GM12878 (cell line): Measurements from ENCODE around the gene FUCA2. TPM values are rescaled to one million over a fixed set of nuclear protein-coding genes. Genes with fewer than 3 reads are reported as not detected.

Experiments
- BACH1 ChIP-seq: fragments of 450-650 bp; IDR thresholded peaks from 2 replicates; pipeline ENCODE4 v1.6.1; 2017; ENCODE audit warnings: mild to moderate bottlenecking, borderline replicate concordance
- BRCA1 ChIP-seq: IDR thresholded peaks from 2 replicates; pipeline ENCODE4 v1.6.1; 2011; ENCODE audit warnings: low read depth, low read length, improper control_type of control experiment
- DPF2 ChIP-seq: fragments of 450-650 bp; IDR thresholded peaks from 2 replicates; pipeline ENCODE4 v1.6.1; 2017; ENCODE audit warnings: mild to moderate bottlenecking
- ESRRA ChIP-seq: IDR thresholded peaks from 2 replicates; pipeline ENCODE4 v1.6.1; 2012; ENCODE audit warnings: mild to moderate bottlenecking, low read length, improper control_type of control experiment
- FOXM1 ChIP-seq: IDR thresholded peaks from 2 replicates; pipeline ENCODE4 v1.6.1; 2012; ENCODE audit warnings: low read depth, mild to moderate bottlenecking, inconsistent platforms, low read length, moderate library complexity
- GATAD2B ChIP-seq: fragments of 450-650 bp; conservative IDR thresholded peaks from 2 replicates; pipeline ENCODE4 v1.6.1; 2017; ENCODE audit warnings: low read depth, mild to moderate bottlenecking, moderate library complexity
- HDAC2 ChIP-seq: fragments of 200-600 bp; sonication (generic); IDR thresholded peaks from 2 replicates; pipeline ENCODE4 v1.6.1; 2017
- JUNB ChIP-seq: IDR thresholded peaks from 2 replicates; pipeline ENCODE4 v1.6.1; 2016; ENCODE audit warnings: antibody characterized with exemption, mild to moderate bottlenecking
- JUND ChIP-seq: IDR thresholded peaks from 2 replicates; pipeline ENCODE4 v1.6.1; 2012; ENCODE audit warnings: low read depth, mild to moderate bottlenecking, low read length, improper control_type of control experiment, moderate library complexity
- KLF5 ChIP-seq: fragments of 450-650 bp; IDR thresholded peaks from 2 replicates; pipeline ENCODE4 v1.6.1; 2014; ENCODE audit warnings: mild to moderate bottlenecking; ENCODE audit not compliant: partially characterized antibody
- MEF2B ChIP-seq: fragments of 450-650 bp; IDR thresholded peaks from 2 replicates; pipeline ENCODE4 v1.6.1; 2018; ENCODE audit warnings: mild to moderate bottlenecking, moderate library complexity; ENCODE audit not compliant: partially characterized antibody, poor library complexity, severe bottlenecking
- MTA2 ChIP-seq: fragments of 450-650 bp; IDR thresholded peaks from 2 replicates; pipeline ENCODE4 v1.6.1; 2016; ENCODE audit warnings: low read depth, mild to moderate bottlenecking, moderate library complexity
- NFYB ChIP-seq: IDR thresholded peaks from 2 replicates; pipeline ENCODE4 v1.6.1; 2011; ENCODE audit warnings: low read depth, mild to moderate bottlenecking, low read length, improper control_type of control experiment, moderate library complexity; ENCODE audit not compliant: insufficient read depth
- NR2C2 ChIP-seq: IDR thresholded peaks from 2 replicates; pipeline ENCODE4 v1.6.1; 2011; ENCODE audit warnings: borderline replicate concordance, low read depth; ENCODE audit not compliant: control insufficient read depth, insufficient read length
- PAX8 ChIP-seq: fragments of 450-650 bp; IDR thresholded peaks from 2 replicates; pipeline ENCODE4 v1.6.1; 2017; ENCODE audit warnings: mild to moderate bottlenecking, moderate library complexity
- SIN3A ChIP-seq: IDR thresholded peaks from 2 replicates; pipeline ENCODE4 v1.6.1; 2012; ENCODE audit warnings: low read depth, low read length, improper control_type of control experiment
- ZBTB33 ChIP-seq: fragments of 450-650 bp; IDR thresholded peaks from 2 replicates; pipeline ENCODE4 v1.6.1; 2017; ENCODE audit warnings: mild to moderate bottlenecking
- ZNF622 ChIP-seq: fragments of 450-650 bp; IDR thresholded peaks from 2 replicates; pipeline ENCODE4 v1.6.1; 2017; ENCODE audit warnings: mild to moderate bottlenecking, inconsistent platforms
- polyA plus RNA-seq, 11 experiments: library from polyadenylated mRNA; depleted of rRNA in 4 of 11; unstranded in 6 of 11; stranded (reverse) in 5 of 11; fragments of >200 nt; fragmentation: Nextera tagmentation in 4 of 11; fragmentation: Illumina TruSeq in 1 of 11; extraction: Ambion mirVana in 4 of 11; extraction: Trizol in 1 of 11; gene quantifications; 1 replicate in 1 of 11; 2 replicates in 10 of 11; pipeline versions ENCODE4 v1.2.1 to v1.2.3, GENCODE V29; 2011 to 2016; ENCODE audit warnings: inconsistent platforms in 2 of 11, missing spikeins in 2 of 11, low read depth in 1 of 11
- total RNA-seq, 4 experiments: library from RNA; depleted of rRNA in 3 of 4; stranded (reverse); fragments of >200 nt in 3 of 4; fragmentation: Illumina TruSeq in 1 of 4; extraction: Trizol in 1 of 4; gene quantifications; 2 replicates each; pipeline versions ENCODE4 v1.2.1 to v1.2.3, GENCODE V29; 2013 to 2021
- TF ChIP-seq, protein P1 (sequence below): fragments of 450-650 bp; IDR thresholded peaks from 2 replicates; pipeline ENCODE4 v1.6.1; 2017; ENCODE audit warnings: mild to moderate bottlenecking, low read depth, inconsistent platforms; ENCODE audit not compliant: poor library complexity, severe bottlenecking
- TF ChIP-seq, protein P2 (sequence below): fragments of 450-650 bp; IDR thresholded peaks from 2 replicates; pipeline ENCODE4 v1.6.1; 2017; ENCODE audit warnings: antibody characterized with exemption, mild to moderate bottlenecking, moderate library complexity
- TF ChIP-seq, protein P3 (sequence below): fragments of 450-650 bp; conservative IDR thresholded peaks from 2 replicates; pipeline ENCODE4 v1.6.1; 2017; ENCODE audit warnings: mild to moderate bottlenecking, moderate library complexity

The FUCA2 gene
- total and polyA plus RNA-seq, 10 of the 15 experiments (the other 5 are each of a cell fraction or from before 2014, with no cell fraction given), result 5.7 to 36.2 (median 21.5) TPM

GRCh38 chr6:143450453-143451371, 60.8 kb downstream of the FUCA2 start, which contains the start of the genes ADAT2 and PEX3 (continued):
- TF ChIP-seq, protein P1, sequence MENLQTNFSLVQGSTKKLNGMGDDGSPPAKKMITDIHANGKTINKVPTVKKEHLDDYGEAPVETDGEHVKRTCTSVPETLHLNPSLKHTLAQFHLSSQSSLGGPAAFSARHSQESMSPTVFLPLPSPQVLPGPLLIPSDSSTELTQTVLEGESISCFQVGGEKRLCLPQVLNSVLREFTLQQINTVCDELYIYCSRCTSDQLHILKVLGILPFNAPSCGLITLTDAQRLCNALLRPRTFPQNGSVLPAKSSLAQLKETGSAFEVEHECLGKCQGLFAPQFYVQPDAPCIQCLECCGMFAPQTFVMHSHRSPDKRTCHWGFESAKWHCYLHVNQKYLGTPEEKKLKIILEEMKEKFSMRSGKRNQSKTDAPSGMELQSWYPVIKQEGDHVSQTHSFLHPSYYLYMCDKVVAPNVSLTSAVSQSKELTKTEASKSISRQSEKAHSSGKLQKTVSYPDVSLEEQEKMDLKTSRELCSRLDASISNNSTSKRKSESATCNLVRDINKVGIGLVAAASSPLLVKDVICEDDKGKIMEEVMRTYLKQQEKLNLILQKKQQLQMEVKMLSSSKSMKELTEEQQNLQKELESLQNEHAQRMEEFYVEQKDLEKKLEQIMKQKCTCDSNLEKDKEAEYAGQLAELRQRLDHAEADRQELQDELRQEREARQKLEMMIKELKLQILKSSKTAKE, result no peak
- peak; percentile 84; the same call in 1 of the 2 replicates for TF ChIP-seq ESRRA
- peak; percentile 61 for TF ChIP-seq DPF2
- peak; percentile 71; the same call in 1 of the 2 replicates for TF ChIP-seq NFYB
- no peak for TF ChIP-seq ZBTB33
- TF ChIP-seq BRCA1, result no peak
- TF ChIP-seq GATAD2B, result peak; percentile 58; the same call in 1 of the 2 replicates
- peak; percentile 28; the same call in 1 of the 2 replicates for TF ChIP-seq BACH1
- no peak for TF ChIP-seq HDAC2
- no peak for TF ChIP-seq ZNF622
- TF ChIP-seq, protein P2, sequence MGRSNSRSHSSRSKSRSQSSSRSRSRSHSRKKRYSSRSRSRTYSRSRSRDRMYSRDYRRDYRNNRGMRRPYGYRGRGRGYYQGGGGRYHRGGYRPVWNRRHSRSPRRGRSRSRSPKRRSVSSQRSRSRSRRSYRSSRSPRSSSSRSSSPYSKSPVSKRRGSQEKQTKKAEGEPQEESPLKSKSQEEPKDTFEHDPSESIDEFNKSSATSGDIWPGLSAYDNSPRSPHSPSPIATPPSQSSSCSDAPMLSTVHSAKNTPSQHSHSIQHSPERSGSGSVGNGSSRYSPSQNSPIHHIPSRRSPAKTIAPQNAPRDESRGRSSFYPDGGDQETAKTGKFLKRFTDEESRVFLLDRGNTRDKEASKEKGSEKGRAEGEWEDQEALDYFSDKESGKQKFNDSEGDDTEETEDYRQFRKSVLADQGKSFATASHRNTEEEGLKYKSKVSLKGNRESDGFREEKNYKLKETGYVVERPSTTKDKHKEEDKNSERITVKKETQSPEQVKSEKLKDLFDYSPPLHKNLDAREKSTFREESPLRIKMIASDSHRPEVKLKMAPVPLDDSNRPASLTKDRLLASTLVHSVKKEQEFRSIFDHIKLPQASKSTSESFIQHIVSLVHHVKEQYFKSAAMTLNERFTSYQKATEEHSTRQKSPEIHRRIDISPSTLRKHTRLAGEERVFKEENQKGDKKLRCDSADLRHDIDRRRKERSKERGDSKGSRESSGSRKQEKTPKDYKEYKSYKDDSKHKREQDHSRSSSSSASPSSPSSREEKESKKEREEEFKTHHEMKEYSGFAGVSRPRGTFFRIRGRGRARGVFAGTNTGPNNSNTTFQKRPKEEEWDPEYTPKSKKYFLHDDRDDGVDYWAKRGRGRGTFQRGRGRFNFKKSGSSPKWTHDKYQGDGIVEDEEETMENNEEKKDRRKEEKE, result no peak
- peak; percentile 90 for TF ChIP-seq KLF5
- no peak for TF ChIP-seq NR2C2
- TF ChIP-seq JUND, result no peak
- TF ChIP-seq MEF2B, result no peak
- peak; percentile 11; the same call in 1 of the 2 replicates for TF ChIP-seq MTA2
- peak; percentile 79 for TF ChIP-seq FOXM1
- TF ChIP-seq, protein P3, sequence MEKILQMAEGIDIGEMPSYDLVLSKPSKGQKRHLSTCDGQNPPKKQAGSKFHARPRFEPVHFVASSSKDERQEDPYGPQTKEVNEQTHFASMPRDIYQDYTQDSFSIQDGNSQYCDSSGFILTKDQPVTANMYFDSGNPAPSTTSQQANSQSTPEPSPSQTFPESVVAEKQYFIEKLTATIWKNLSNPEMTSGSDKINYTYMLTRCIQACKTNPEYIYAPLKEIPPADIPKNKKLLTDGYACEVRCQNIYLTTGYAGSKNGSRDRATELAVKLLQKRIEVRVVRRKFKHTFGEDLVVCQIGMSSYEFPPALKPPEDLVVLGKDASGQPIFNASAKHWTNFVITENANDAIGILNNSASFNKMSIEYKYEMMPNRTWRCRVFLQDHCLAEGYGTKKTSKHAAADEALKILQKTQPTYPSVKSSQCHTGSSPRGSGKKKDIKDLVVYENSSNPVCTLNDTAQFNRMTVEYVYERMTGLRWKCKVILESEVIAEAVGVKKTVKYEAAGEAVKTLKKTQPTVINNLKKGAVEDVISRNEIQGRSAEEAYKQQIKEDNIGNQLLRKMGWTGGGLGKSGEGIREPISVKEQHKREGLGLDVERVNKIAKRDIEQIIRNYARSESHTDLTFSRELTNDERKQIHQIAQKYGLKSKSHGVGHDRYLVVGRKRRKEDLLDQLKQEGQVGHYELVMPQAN, result peak; percentile 60
- no peak for TF ChIP-seq JUNB
- no peak for TF ChIP-seq PAX8
- peak; percentile 74; the same call in 1 of the 2 replicates for TF ChIP-seq SIN3A
